Suprapubic skin (tissue), 4 donors: Measurements from ENCODE around the gene GMPR. TPM values are rescaled to one million over a fixed set of nuclear protein-coding genes. Genes with fewer than 3 reads are reported as not detected.

Experiments
- DNase-seq, 2 donors: peaks; one replicate each; pipeline ENCODE4 v3.0.0-alpha.2; 2019; ENCODE audit warnings: low spot score in 2 of 2
- H3K27ac ChIP-seq: fragments of 200-600 bp; sonication (generic); one replicate; pipeline ENCODE4 v1.5.1; 2019
- H3K27me3 ChIP-seq: fragments of 200-600 bp; sonication (generic); one replicate; pipeline ENCODE4 v1.5.1; 2019
- H3K36me3 ChIP-seq: fragments of 200-600 bp; sonication (generic); one replicate; pipeline ENCODE4 v1.5.1; 2019
- H3K4me1 ChIP-seq: fragments of 200-600 bp; sonication (generic); one replicate; pipeline ENCODE4 v1.5.1; 2019
- H3K4me3 ChIP-seq: fragments of 200-600 bp; sonication (generic); one replicate; pipeline ENCODE4 v1.5.1; 2019; ENCODE audit warnings: mild to moderate bottlenecking
- H3K9me3 ChIP-seq: fragments of 200-600 bp; sonication (generic); one replicate; pipeline ENCODE4 v1.5.1; 2019
- EP300 ChIP-seq: sonication (generic); formaldehyde crosslinking; IDR thresholded peaks from one replicate; pipeline ENCODE4 v1.6.1; 2017; ENCODE audit warnings: antibody characterized with exemption
- POLR2A ChIP-seq, 2 donors: fragments of 450-650 bp; IDR thresholded peaks; one replicate each; pipeline ENCODE4 v1.6.1; 2017; ENCODE audit warnings: antibody characterized with exemption in 2 of 2, mild to moderate bottlenecking in 2 of 2, moderate library complexity in 2 of 2
- POLR2AphosphoS5 ChIP-seq, 3 donors: sonication (generic); formaldehyde crosslinking; IDR thresholded peaks; one replicate each; pipeline ENCODE4 v1.6.1; 2017; ENCODE audit warnings: antibody characterized with exemption in 3 of 3
- WGBS: methylation state at CpG from one replicate; pipeline ENCODE4 v1.1.5; 2018; 5-methylcytosine and 5-hydroxymethylcytosine counted together
- total RNA-seq, 4 donors: library from RNA; depleted of rRNA; stranded (reverse); fragments of >200 nt; gene quantifications; one replicate each; pipeline ENCODE4 v1.1.0, GENCODE V29; 2016
- TF ChIP-seq, protein P1 (sequence below), 2 donors: fragments of 200-600 bp in 1 of 2; fragments of 450-650 bp in 1 of 2; sonication (generic) in 1 of 2; IDR thresholded peaks; one replicate each; pipeline ENCODE4 v1.5.1; 2016 to 2019; ENCODE audit warnings: antibody characterized with exemption in 2 of 2, mild to moderate bottlenecking in 1 of 2, moderate library complexity in 1 of 2

GMPR gene
- total RNA-seq, 4 donors from 2014 or later = 4.9 to 16.4 (median 12.9) TPM

DNA sequence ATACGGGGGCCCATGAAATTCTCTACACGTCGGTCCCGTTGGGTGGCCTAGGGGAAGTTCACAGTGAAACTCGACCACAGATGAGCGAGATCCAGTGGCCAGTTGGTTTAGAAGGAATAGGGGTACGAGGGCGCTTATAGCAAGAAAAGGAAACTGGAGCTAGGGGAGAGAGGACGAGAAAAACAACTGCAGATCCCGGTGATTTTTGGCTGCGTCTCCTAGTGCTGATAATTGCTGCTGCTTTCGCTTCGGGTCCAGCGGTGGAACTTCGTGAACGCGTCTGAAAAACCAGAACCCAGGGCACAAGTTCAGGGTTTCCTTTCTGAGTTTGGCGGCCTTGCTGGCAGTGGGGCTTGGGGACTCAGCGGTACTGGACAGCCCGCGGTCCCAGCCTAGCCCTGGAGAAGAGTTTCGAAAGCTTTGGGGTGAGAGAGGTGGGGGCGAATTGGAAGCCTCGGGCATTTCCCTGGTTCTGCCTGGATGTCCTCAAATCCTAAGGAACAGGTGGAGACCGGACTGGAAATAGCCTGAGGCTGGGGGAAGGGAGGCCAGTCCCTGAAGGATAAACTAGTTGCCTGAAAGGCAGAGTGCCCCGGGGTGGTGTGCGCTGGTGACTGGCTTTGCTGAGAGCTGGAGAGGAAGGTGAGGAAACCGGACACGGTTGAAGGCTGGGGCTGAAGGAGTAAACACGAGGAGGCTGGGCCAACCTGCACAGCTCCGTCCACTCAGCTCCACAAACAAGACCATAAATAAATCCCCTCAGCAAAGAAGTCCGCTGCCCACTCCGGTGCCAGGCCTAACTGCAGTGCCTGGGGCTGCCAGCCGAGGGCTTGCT lies 793 bp downstream of the GMPR start:
- WGBS = 10% methylated on average over 31 of the region's 34 CpGs
- no peaks in the 10 kb centered on the region for H3K36me3 ChIP-seq
- peak; percentile 84 to 86 for DNase-seq
- TF ChIP-seq POLR2AphosphoS5 (IDR thresholded peaks at IDR 0.05) (no peak), POLR2A (IDR thresholded peaks at IDR 0.05) (no peak), EP300 (no peak)
- TF ChIP-seq, protein P1, sequence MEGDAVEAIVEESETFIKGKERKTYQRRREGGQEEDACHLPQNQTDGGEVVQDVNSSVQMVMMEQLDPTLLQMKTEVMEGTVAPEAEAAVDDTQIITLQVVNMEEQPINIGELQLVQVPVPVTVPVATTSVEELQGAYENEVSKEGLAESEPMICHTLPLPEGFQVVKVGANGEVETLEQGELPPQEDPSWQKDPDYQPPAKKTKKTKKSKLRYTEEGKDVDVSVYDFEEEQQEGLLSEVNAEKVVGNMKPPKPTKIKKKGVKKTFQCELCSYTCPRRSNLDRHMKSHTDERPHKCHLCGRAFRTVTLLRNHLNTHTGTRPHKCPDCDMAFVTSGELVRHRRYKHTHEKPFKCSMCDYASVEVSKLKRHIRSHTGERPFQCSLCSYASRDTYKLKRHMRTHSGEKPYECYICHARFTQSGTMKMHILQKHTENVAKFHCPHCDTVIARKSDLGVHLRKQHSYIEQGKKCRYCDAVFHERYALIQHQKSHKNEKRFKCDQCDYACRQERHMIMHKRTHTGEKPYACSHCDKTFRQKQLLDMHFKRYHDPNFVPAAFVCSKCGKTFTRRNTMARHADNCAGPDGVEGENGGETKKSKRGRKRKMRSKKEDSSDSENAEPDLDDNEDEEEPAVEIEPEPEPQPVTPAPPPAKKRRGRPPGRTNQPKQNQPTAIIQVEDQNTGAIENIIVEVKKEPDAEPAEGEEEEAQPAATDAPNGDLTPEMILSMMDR (IDR thresholded peaks at IDR 0.05) = peak in 1 of 2 donors; percentile 44
- H3K4me1 ChIP-seq = peaks cover 26% of the 10 kb centered on the region
- no peaks in the 10 kb centered on the region for H3K9me3 ChIP-seq
- H3K27ac ChIP-seq = peak overlapping the region; percentile 65
- H3K4me3 ChIP-seq = peak overlapping the region; percentile 68
- no peaks in the 10 kb centered on the region for H3K27me3 ChIP-seq

DNA sequence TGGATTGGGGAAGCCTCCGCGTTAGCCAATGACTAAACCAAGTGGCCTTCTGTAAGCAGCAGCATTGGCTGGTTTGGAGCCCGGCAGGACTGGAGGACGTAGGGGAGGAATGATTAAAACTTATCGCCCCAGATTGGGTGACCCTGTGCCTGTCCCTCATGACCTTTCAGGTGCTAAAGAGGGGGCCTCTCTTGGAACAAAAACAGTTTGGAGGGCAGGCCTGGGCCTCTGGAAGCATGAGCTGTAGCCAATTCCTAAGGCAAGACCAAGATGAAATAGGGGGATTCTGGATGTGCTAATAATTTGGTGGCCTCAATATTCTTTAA lies 1.4 kb downstream of the GMPR start:
- peaks cover 32% of the 10 kb centered on the region for H3K4me1 ChIP-seq
- H3K9me3 ChIP-seq = no peaks in the 10 kb centered on the region
- 38% methylated on average over 5 of the region's 5 CpGs for WGBS
- TF ChIP-seq, protein P1 (IDR thresholded peaks at IDR 0.05) = no peak
- no peak for TF ChIP-seq EP300
- TF ChIP-seq POLR2AphosphoS5 (IDR thresholded peaks at IDR 0.05) = no peak
- no peak for TF ChIP-seq POLR2A (IDR thresholded peaks at IDR 0.05)
- no peak for DNase-seq
- H3K4me3 ChIP-seq = peak overlapping the region; percentile 68
- H3K27me3 ChIP-seq = no peaks in the 10 kb centered on the region
- no peaks in the 10 kb centered on the region for H3K36me3 ChIP-seq
- peak overlapping the region; percentile 65 for H3K27ac ChIP-seq

DNA sequence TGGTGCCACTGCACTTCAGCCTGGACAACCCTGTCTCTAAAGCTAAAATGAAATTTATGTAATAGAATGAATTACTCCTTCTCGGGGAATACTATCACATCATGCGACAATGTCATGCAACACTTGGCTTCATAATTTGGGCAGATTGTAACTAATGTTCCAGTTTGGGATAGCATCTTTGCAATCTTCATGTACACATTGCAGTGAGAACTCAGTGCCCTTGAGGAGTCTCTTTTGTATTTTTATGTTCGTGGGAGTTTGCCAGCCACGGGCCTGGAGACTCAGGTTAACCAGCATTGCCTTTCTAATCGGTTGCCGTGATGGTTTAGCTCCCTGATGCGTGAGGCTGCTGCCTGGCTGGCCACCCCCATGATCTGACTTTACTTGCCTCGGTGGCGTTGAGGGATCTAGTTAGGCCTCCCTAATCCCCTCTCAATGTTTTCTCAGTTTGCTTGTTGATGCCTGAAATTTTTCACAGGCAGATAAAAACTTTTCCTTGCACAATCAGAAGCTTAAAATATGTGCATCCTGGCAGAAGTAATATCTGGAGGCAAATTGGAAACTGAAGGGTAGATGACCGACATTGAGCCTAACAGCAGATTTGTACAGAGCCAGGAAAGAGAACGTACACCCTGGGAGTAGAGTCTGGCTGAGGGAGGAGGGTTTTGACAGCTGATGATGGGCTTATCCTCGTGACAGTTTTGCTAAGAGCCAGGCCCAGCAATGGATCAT lies 2.4 kb downstream of the GMPR start:
- H3K4me3 ChIP-seq = no peak overlapping the region
- no peaks in the 10 kb centered on the region for H3K9me3 ChIP-seq
- H3K4me1 ChIP-seq = peaks cover 40% of the 10 kb centered on the region
- no peaks in the 10 kb centered on the region for H3K36me3 ChIP-seq
- H3K27ac ChIP-seq = no peak overlapping the region
- WGBS = 80% methylated on average over 12 of the region's 12 CpGs
- H3K27me3 ChIP-seq = no peaks in the 10 kb centered on the region
- DNase-seq = no peak
- TF ChIP-seq, protein P1 (IDR thresholded peaks at IDR 0.05) = no peak
- TF ChIP-seq EP300 (no peak), POLR2AphosphoS5 (IDR thresholded peaks at IDR 0.05) (no peak)

DNA sequence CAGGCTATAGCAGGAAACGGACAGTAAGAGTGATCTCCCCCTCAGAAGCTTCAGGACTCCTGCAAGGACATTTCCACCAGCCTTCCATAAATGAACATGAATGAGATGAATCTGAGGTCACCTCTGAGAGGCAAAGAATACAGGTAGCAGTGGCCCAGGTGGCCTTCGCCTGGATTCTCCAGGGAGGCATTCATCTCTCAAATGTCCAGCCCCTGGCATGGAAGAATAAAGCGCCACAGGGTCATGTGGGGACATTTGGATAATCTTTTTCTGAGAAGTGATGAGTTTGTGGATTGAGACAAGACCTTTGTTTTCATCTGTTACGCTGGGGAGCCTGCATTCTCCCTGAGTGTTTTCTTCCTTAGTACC lies 2.9 kb downstream of the GMPR start:
- no peaks in the 10 kb centered on the region for H3K27me3 ChIP-seq
- H3K4me3 ChIP-seq = no peak overlapping the region
- peaks cover 36% of the 10 kb centered on the region for H3K4me1 ChIP-seq
- H3K27ac ChIP-seq = no peak overlapping the region
- no peak for DNase-seq
- H3K36me3 ChIP-seq = no peaks in the 10 kb centered on the region
- TF ChIP-seq EP300 (no peak), POLR2AphosphoS5 (IDR thresholded peaks at IDR 0.05) (no peak), POLR2A (IDR thresholded peaks at IDR 0.05) (no peak)
- TF ChIP-seq, protein P1 (IDR thresholded peaks at IDR 0.05) = no peak
- H3K9me3 ChIP-seq = no peaks in the 10 kb centered on the region
- 94% methylated on average over 4 of the region's 4 CpGs for WGBS

DNA sequence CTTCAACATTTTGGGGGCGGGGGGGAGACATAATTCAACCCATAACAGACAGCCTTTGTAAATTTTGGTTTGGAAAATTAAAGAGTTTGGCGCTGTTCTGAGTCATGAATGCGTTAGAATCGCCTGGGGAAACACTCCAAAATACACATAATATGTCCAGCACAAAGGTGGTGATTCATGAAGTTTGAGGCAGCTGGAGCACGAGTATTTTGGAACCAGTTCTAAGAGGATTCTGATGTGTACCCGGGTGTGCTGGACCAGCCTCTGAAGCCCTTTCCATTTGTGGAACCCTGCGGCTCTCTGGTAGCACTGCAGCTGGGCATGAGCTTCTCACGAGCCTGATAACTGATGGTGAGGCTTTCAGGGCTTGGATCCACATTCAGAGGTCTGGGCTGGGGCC lies 4.7 kb downstream of the GMPR start:
- WGBS = 47% methylated on average over 8 of the region's 8 CpGs
- Histone ChIP-seq H3K4me3 (no peak overlapping the region), H3K4me1 (peaks cover 23% of the 10 kb centered on the region), H3K36me3 (no peaks in the 10 kb centered on the region), H3K27ac (no peak overlapping the region), H3K27me3 (no peaks in the 10 kb centered on the region), H3K9me3 (no peaks in the 10 kb centered on the region)
- TF ChIP-seq POLR2AphosphoS5 (IDR thresholded peaks at IDR 0.05) (no peak), POLR2A (IDR thresholded peaks at IDR 0.05) (no peak), EP300 (no peak)
- TF ChIP-seq, protein P1 (IDR thresholded peaks at IDR 0.05) = no peak
- no peak for DNase-seq
